Activated effector memory CD4-positive, alpha-beta T cell treated with anti-CD3 and anti-CD28 coated beads, Interleukin-2, amount 50 U/mL, for 16 hours (primary cell): ENCODE measurements around the gene PTPRN2.
"Not testable (repeated sequence)": the region's sequence is repeated elsewhere in the genome, so short reads cannot be mapped to it uniquely, and the experiment has no call there.

ENCODE experiments used
- DNase-seq: peaks from one replicate; pipeline ENCODE4 v3.0.0-alpha.2; 2020

PTPRN2 gene

GRCh38 chr7:157792241-157793086, 795.2 kb downstream of the PTPRN2 start:
- no peak for DNase-seq

DNA sequence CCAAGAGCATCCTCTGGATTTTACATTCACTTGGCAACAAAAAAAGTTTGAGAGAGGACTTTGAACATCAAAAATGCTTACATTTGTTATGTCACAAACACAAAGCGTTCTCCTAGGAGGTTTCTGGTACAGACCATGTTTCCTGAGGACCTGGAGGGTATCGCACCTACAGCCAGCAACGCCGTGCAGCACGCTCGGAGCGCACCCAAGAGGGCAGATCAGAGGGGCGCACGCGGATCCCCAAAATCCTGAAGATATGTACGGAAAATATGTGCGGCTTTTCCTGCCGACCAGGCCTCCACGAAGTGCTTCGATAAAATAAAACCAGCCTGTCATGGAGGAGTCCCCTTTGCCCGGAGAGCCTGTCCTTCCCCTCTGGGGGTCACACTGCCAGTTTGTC, 796.0 kb downstream of the PTPRN2 start:
- no peak for DNase-seq

- no peak for DNase-seq
These were observed 796.4 kb downstream of the PTPRN2 start for GRCh38 chr7:157791261-157791660.

DNA sequence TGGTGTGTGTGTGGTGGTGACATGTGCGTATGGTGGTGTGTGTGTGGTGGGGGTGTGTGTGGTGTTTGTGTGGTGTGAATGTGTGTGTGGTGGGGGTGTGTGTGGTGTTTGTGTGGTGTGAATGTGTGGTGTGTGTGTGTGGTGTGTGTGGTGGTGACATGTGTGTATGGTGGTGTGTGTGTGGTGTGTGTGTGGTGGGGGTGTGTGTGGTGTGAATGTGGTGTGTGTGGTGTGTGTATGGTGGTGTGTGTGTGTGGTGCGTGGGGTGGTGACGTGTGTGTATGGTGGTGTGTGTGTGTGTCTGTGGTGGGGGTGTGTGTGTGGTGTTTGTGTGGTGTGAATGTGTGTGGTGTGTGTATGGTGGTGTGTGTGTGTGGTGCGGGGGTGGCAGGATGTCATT, 797.7 kb downstream of the PTPRN2 start:
- DNase-seq, result no peak

DNA sequence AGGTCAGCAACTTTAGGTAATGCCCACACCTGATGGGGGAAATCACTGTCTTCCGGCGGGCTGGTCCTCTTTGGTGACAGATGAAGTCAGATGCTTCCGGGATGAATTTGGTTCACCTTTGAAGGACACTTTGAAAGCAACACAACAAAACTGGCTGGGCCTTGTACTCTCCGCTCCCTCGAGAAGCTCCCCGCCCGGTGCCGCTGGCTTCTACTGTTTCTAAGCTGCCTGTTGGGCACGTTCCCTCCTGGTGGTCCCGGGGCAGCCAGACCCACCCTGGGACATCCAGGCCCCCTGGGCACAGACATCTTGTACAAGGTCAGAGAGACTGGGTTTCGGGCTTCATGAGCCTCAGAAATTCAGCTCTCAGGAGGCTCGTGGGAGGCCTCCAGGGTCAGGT, 798.5 kb downstream of the PTPRN2 start:
- no peak for DNase-seq

- no peak for DNase-seq
These were observed 799.0 kb downstream of the PTPRN2 start for GRCh38 chr7:157788573-157788972.

DNA sequence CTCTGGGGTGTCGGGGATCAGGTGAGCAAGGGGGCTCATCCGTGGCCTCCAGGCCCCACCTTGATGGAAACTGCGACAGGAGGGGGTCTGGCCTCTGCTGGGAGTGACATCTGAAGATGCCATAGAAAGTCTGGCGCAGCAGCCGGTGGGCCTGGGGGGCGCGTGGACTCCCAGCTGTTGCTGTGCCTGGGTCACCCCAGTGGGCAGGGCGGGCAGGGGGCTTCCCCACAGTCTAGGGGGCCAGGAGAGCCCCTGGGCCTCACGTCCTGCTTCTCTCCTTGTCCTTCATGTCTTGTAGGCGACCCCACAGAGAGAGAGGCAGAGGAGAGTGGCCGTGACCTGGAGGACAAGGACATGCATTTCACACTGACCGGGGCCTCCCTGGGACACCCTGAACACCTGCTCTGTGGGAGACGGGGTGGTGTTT, 800.3 kb downstream of the PTPRN2 start:
- no peak for DNase-seq

DNA sequence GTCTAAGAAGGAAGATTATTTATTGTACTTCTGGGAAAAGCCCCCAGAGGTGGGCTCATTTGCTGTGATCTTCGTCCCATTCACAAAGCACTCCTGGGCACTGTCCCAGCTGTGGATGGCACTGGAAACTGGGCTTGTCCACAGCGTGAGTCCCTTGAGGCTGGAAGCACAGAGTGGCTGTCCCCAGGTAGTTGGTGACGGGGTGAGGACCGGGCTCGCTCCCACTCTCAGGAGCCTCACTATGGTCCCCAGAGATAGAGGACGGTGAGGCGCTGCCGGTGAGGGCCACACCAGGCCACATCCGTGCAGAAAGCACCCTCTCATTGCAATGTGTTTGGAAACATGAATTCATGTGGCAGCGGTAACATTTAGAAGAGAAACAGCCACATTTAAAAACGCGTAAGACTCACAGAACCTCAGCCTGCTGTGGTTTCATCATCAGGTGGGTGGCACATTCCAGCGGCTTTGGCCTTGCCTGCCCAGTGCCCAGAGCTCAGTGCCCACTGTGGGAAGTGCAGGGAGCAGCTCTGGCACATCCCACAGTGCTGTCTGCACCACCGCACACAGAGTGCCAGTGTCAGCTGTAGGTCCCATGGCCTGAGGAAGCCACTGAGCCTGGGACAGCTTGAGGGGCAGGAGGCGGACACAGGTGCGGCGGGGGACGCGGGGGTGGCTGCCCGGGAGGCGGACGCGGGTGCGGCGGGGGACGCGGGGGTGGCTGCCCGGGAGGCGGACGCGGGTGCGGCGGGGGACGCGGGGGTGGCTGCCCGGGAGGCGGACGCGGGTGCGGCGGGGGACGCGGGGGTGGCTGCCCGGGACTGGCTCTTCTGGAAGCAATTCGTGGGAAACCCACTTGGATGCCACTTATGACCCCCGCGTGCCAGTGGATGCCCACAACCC, 801.0 kb downstream of the PTPRN2 start:
- no peak for DNase-seq

DNA sequence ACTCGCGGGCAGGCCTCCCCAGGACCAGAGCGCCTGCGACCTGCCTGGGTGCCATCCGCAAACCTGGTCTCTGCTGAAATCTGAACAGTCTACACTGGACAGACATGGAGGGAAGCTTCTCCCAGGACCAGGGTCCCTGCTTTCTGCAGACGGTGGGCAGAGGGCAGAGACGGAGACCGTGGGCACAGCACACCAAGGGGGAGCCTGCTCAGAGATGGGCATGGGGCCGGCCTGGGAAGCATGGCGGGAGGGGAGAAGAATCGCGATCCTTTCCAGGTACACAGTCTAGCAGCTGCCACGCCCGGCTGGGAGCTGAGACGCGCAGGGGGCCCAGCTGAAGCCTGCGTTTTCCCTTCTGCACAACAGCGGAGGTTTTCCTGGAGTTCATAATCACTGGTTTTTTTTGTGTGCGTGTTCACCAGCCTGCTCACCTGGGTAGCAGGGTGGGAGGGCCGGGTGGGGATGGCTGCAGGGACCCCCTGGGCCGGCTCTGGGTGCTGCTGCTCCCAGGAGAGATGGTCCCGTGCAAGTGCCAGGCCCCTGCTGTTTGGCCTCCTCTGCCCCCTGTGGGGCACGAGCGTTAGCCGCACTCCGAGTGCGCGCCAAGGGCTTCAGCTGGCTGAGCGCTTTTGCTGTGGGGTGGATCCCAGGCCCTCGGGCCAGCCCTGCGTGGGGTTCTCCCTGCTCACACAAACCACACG, 802.0 kb downstream of the PTPRN2 start:
- DNase-seq, result no peak

GRCh38 chr7:157784979-157785441, 802.6 kb downstream of the PTPRN2 start:
- no peak for DNase-seq

DNA sequence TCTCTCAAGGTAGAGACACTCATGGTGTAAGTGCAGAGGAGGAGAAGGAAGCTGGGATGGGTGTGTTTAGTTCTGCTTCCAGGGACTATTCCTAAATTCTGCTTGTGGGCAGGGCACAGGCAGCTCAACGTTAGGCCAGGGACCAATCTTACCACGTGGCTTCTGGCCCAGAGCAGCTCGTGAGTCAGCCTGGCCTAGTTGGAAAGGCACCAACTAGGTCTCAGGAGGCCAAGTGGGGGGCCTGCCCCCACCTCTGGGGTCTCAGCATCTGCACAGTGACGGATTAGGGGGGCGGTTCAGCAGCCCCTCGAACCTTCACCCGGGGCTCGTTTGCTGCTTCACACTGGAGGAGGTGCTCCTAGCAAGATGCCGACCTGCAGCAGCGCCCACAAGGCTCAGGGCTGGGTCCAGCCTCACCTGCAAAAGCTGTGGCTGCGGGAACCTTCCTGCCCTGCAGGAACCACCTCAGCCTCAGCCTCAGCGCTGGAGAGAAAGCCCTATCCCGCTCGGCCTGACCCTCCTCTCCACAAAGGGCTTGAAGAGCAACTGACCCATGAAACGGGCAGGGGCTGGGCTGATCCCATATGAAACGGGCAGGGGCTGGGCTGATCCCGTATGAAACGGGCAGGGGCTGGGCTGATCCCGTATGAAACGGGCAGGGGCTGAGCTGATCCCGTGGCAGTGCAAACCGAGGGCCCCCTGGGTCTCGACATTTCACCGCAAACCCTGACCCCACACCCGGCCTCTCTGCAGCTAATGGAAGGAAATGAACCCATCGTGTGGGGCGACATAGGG, 803.4 kb downstream of the PTPRN2 start:
- no peak for DNase-seq

DNA sequence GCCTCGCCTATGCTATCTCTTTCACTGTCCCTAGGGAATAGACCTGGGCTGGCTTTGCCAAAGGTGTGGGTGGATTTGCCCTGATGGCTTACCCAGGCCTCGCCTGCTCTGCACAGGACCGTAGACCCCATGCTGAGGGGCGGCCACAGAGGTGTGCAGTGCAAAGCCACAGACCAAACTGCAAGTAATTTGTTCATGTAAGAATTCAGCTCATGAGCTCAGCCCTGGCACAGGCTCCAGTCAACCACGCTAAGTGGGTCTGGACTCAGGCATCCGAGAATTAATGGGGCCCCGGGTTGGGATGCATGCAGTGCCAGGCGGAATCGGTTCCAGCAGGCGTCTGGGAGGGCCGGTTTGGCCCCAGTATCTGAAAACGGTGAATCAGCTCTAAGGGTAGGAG, 805.6 kb downstream of the PTPRN2 start:
- no peak for DNase-seq

- no peak for DNase-seq
These were observed 806.9 kb downstream of the PTPRN2 start for GRCh38 chr7:157780721-157781120.

DNA sequence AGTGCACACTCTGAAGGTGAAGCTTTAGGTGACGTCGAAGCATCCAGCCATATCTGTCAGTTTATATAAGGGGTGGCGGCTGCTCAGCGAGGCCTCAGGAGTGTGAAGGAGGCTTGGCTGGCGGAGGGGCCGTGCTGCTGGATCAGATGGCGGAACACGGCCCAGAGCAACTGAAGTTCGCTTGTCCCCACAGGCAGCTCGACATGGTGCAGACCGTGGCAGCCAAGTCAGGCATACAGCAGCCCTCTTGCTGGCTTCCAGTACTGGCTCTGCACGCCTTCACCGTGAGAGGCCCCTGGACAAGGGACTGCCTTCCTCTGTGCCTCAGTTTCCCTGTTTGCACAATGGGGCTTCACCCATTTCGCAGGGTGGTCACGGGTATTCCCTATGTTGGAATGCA, 807.3 kb downstream of the PTPRN2 start:
- DNase-seq, result no peak

- DNase-seq, result no peak
These were observed 808.4 kb downstream of the PTPRN2 start for GRCh38 chr7:157779206-157779605.

GRCh38 chr7:157777194-157777762, 810.3 kb downstream of the PTPRN2 start:
- DNase-seq, result not testable (repeated sequence)

DNA sequence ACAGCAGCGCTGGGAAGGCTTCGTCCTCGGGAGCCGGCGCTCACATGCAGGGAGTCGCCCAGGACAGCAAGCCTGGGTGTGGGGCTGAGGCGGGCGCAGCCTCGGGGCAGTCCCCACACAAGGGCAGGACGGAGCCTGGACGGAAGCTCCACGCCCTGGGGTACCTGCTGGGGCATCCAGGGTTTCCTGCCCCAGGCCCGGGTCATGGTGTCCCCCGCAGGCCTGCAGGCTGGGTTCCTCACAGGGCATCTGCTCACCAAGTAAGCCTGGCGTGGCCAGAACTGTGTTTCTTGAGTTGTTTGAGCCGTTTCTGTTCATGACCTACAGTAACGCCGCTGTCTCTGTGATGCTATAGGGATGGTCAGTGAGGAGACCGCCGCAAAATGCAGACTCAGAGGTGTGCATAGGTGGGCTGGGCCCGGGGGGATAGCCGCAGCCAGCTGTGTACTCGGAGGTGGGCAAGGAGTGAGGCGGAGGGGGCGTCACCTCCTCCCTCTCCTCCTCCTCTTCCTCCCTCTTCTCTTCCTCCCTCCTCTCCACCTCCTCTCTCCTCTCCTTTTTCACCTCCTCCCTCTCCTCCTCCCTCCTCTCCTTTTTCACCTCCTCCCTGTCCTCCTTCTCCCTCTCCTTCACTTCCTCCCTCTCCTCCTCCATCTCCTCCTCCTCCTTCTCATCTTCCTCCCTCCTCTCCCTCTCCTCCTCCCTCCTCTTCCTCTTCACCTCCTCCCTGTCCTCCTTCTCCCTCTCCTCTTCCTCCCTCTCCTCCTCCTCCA, 811.9 kb downstream of the PTPRN2 start:
- no peak for DNase-seq

DNA sequence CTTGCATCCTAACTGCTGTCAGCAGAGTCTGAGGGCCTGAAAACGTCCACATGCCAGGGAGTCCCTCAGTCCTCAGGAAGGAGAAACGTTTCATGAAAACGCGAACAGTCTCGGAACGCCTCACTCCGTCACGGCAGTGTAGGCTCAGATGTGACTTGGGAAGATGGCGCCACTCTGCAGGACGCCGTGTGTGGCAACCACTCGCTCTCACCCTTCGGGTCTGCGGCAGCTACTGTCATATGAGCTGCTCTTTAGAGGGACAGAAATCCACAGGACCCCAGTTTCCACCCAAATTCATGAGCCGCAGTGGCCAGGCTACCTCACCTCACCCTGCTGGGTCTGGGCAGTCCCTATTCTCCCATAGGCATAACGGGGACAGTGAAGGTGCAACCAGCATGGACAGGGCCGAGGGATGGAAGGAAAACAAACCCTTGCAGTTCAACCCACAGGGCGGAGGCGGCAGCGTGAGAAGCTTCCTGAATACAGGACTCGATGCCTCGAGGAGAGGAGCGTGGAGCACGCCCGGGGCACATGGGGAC, 812.5 kb downstream of the PTPRN2 start:
- no peak for DNase-seq

GRCh38 chr7:157774495-157774894, 813.1 kb downstream of the PTPRN2 start:
- no peak for DNase-seq

GRCh38 chr7:157773361-157773760, 814.3 kb downstream of the PTPRN2 start:
- no peak for DNase-seq
